WI38 (cell line): ENCODE data around the gene ELOVL6.

Experiments
- H3K4me3 ChIP-seq: 2 replicates; pipeline ENCODE4 v1.5.1; 2011; ENCODE audit warnings: low read depth, mild to moderate bottlenecking, control low read depth, low read length
- TF ChIP-seq, protein P1 (sequence below): IDR thresholded peaks from 2 replicates; pipeline ENCODE4 v1.5.1; 2012; ENCODE audit warnings: low read depth, mild to moderate bottlenecking, control low read depth, low read length

ELOVL6 gene

DNA sequence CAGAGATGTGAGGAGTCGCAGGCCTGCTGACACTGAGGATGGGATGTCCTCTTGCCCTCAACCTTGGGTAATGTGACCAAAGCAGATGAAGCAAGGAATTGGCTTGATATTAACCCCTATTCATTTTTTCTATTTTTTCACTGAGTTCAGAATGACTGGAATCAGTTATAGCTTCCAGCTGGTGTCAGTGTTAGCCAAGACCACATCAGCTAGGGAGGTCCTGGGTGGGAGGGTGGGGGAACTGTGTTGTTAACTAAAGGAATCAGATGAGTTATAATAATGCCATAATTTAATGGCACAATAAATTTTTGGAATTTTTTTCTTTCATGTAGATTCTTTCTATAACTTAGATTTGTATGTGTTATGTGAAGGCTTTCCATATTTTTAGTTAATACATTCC is 193.9 kb downstream of the ELOVL6 start:
- TF ChIP-seq, protein P1, sequence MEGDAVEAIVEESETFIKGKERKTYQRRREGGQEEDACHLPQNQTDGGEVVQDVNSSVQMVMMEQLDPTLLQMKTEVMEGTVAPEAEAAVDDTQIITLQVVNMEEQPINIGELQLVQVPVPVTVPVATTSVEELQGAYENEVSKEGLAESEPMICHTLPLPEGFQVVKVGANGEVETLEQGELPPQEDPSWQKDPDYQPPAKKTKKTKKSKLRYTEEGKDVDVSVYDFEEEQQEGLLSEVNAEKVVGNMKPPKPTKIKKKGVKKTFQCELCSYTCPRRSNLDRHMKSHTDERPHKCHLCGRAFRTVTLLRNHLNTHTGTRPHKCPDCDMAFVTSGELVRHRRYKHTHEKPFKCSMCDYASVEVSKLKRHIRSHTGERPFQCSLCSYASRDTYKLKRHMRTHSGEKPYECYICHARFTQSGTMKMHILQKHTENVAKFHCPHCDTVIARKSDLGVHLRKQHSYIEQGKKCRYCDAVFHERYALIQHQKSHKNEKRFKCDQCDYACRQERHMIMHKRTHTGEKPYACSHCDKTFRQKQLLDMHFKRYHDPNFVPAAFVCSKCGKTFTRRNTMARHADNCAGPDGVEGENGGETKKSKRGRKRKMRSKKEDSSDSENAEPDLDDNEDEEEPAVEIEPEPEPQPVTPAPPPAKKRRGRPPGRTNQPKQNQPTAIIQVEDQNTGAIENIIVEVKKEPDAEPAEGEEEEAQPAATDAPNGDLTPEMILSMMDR = no peak
- no peak overlapping the region for H3K4me3 ChIP-seq

DNA sequence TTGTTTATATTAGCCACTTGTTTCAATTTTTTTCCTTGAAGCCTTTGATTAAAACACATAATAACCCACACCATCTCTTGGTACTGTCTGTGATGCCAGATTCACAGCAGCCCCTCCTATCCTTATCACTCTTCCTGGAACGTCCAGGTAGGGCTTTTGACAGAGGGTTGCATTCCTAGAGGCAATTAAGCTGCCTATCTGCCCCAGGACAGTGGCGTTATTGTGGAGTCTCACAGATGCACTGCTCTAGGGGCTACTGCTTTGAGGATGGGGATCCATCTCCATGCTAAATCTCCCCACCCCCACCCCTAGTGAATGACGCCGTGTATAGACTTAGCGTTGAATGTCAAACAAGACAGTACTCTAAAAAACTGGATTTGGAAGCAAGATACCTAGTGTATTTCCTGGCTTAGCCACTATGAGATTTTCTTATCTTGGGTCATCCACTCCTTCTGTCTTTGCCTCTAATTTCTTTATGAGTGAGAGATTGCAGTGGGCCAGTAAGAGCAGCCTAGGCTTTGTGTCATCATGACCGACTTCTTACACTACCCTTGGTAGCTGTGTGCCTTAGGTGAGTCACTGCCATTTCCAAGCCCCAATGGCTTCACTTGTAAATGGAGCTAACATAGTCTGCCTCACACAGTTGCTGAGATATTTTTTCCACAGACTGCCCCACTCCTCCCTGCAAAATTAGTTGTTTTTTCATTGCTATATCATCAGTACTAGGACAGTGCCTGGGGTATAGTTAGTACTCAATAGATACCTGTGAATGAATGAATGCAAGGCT is 194.8 kb downstream of the ELOVL6 start:
- TF ChIP-seq, protein P1 = no peak
- no peak overlapping the region for H3K4me3 ChIP-seq

DNA sequence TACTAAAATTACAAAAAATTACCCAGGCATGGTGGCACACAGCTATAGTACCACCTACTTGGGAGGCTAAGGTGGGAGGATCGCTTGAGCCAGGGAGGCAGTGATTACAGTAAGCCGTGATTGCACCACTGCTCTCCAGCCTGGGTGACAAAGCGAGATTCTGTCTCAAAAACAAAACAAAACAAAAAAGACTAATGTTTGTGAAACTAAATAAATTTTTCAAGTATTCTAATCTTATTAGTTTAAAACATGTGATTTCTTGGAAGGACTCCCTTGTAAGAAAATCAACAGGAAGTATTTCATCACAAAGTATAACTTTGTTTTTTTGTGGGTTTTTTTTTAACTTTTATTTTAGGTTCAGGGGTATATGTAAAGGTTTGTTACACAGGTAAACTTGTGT is 196.1 kb downstream of the ELOVL6 start:
- H3K4me3 ChIP-seq = no peak overlapping the region
- TF ChIP-seq, protein P1 = no peak

DNA sequence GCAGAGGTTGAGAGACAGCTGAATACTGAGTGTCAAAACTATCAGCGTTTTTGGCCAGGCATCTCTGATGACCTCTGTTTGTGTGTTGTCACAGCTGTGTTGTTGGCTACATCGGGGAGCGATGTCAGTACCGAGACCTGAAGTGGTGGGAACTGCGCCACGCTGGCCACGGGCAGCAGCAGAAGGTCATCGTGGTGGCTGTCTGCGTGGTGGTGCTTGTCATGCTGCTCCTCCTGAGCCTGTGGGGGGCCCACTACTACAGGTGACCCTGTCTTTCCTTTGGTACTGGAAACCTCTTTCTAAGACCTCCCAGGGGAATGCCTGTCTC is 198.9 kb downstream of the ELOVL6 start:
- no peak overlapping the region for H3K4me3 ChIP-seq
- TF ChIP-seq, protein P1 = no peak

GRCh38 chr4:109998867-109999584 is 199.4 kb downstream of the ELOVL6 start:
- TF ChIP-seq, protein P1 = peak; percentile 30; the same call in 1 of the 2 replicates
- no peak overlapping the region for H3K4me3 ChIP-seq

- H3K4me3 ChIP-seq = no peak overlapping the region
- TF ChIP-seq, protein P1 = no peak
Measured at GRCh38 chr4:109996526-109996925, 201.9 kb downstream of the ELOVL6 start.
